Vagina (tissue), 2 donors: Measurements from ENCODE around the gene ABHD8. TPM values are rescaled to one million over a fixed set of nuclear protein-coding genes. Genes with fewer than 3 reads are reported as not detected.

Source experiments
- DNase-seq, 2 donors: peaks; one replicate each; pipeline ENCODE4 v3.0.0-alpha.2; 2017; ENCODE audit errors: extremely low spot score in 2 of 2
- H3K27ac ChIP-seq: fragments of 200-600 bp; sonication (generic); one replicate; pipeline ENCODE4 v1.5.1; 2019
- H3K27me3 ChIP-seq: fragments of 200-600 bp; sonication (generic); one replicate; pipeline ENCODE4 v1.5.1; 2019
- H3K36me3 ChIP-seq, 2 donors: fragments of 200-600 bp; sonication (generic); one replicate each; pipeline ENCODE4 v1.5.1; 2017 to 2019
- H3K4me1 ChIP-seq: fragments of 200-600 bp; sonication (generic); one replicate; pipeline ENCODE4 v1.5.1; 2019
- H3K4me3 ChIP-seq, 2 donors: fragments of 200-600 bp; sonication (generic); 1 replicate in 1 of 2; 2 replicates in 1 of 2; pipeline ENCODE4 v1.5.1; 2016 to 2019
- H3K9me3 ChIP-seq: fragments of 200-600 bp; sonication (generic); one replicate; pipeline ENCODE4 v1.5.1; 2019
- CTCF ChIP-seq, 3 experiments: fragments of 450-650 bp in 2 of 3; fragments of 200-600 bp in 1 of 3; sonication (generic) in 1 of 3; IDR thresholded peaks; one replicate each; pipeline ENCODE4 v1.5.1; 2017 to 2019; ENCODE audit warnings: antibody characterized with exemption in 3 of 3, mild to moderate bottlenecking in 2 of 3, moderate library complexity in 2 of 3
- POLR2A ChIP-seq, 2 donors: fragments of 450-650 bp; IDR thresholded peaks; one replicate each; pipeline ENCODE4 v1.6.1; 2017; ENCODE audit warnings: antibody characterized with exemption in 2 of 2, mild to moderate bottlenecking in 2 of 2, moderate library complexity in 2 of 2
- POLR2AphosphoS5 ChIP-seq, 2 donors: sonication (generic); formaldehyde crosslinking; IDR thresholded peaks; one replicate each; pipeline ENCODE4 v1.9.0; 2017; ENCODE audit warnings: antibody characterized with exemption in 2 of 2, mild to moderate bottlenecking in 2 of 2, low read depth in 1 of 2; ENCODE audit not compliant: insufficient read depth in 1 of 2
- intact Hi-C: fragments of 100-400 bp; cut with DNase I; formaldehyde crosslinking; loops from one replicate; pipeline ENCODE4 v1.15.1; 2023
- total RNA-seq: library from RNA; depleted of rRNA; stranded (reverse); fragments of >200 nt; gene quantifications from one replicate; pipeline ENCODE4 v1.2.3, GENCODE V29; 2016

The ABHD8 gene
- total RNA-seq, 1 donor from 2014 or later, result 10.8 TPM

GRCh38 chr19:17323300-17323963 is 20.2 kb upstream of the ABHD8 start:
- DNase-seq, result no peak

GRCh38 chr19:17322854-17323253 is 19.6 kb upstream of the ABHD8 start:
- Histone ChIP-seq H3K36me3 (peaks cover 0 to 18% of the 10 kb centered on the region in 2 donors), H3K27me3 (no peaks in the 10 kb centered on the region), H3K9me3 (no peaks in the 10 kb centered on the region), H3K4me3 (no peak overlapping the region), H3K27ac (no peak overlapping the region), H3K4me1 (peaks cover 15% of the 10 kb centered on the region)
- TF ChIP-seq POLR2A (IDR thresholded peaks at IDR 0.05), result no peak
- no peak for DNase-seq
- intact Hi-C loops, result no loop called here

More at GRCh38 chr19:17323300-17323963, 20.2 kb upstream of the ABHD8 start:
- intact Hi-C loops, result no loop called here
- Histone ChIP-seq H3K4me3 (no peak overlapping the region), H3K9me3 (no peaks in the 10 kb centered on the region), H3K4me1 (peaks cover 20% of the 10 kb centered on the region), H3K36me3 (peaks cover 0 to 18% of the 10 kb centered on the region in 2 donors), H3K27ac (no peak overlapping the region), H3K27me3 (no peaks in the 10 kb centered on the region)
- TF ChIP-seq POLR2AphosphoS5 (IDR thresholded peaks at IDR 0.05; ENCODE audit: insufficient read depth in 1 of 2, low read depth in 1 of 2), result no peak
- no peak for TF ChIP-seq CTCF (IDR thresholded peaks at IDR 0.05)
- no peak for TF ChIP-seq POLR2A (IDR thresholded peaks at IDR 0.05)

- no peaks in the 10 kb centered on the region for H3K9me3 ChIP-seq
- TF ChIP-seq POLR2AphosphoS5 (IDR thresholded peaks at IDR 0.05; ENCODE audit: insufficient read depth in 1 of 2, low read depth in 1 of 2), result no peak
- no peak for TF ChIP-seq CTCF (IDR thresholded peaks at IDR 0.05)
- TF ChIP-seq POLR2A (IDR thresholded peaks at IDR 0.05), result no peak
- peaks cover 18% of the 10 kb centered on the region for H3K4me1 ChIP-seq
- intact Hi-C loops, result no loop called here
- no peaks in the 10 kb centered on the region for H3K27me3 ChIP-seq
- H3K27ac ChIP-seq, result no peak overlapping the region
- no peak overlapping the region for H3K4me3 ChIP-seq
- no peak for DNase-seq
- peaks cover 0 to 21% of the 10 kb centered on the region in 2 donors for H3K36me3 ChIP-seq
Measured at GRCh38 chr19:17321655-17322489, 18.6 kb upstream of the ABHD8 start.

- Histone ChIP-seq H3K27ac (no peak overlapping the region), H3K4me3 (no peak overlapping the region), H3K36me3 (peaks cover 0 to 33% of the 10 kb centered on the region in 2 donors), H3K4me1 (peaks cover 14% of the 10 kb centered on the region), H3K9me3 (no peaks in the 10 kb centered on the region), H3K27me3 (no peaks in the 10 kb centered on the region)
- intact Hi-C loops, result no loop called here
- DNase-seq, result no peak
- no peak for TF ChIP-seq POLR2A (IDR thresholded peaks at IDR 0.05)
- no peak for TF ChIP-seq POLR2AphosphoS5 (IDR thresholded peaks at IDR 0.05; ENCODE audit: insufficient read depth in 1 of 2, low read depth in 1 of 2)
- no peak for TF ChIP-seq CTCF (IDR thresholded peaks at IDR 0.05)
Measured at GRCh38 chr19:17320435-17320834, 17.2 kb upstream of the ABHD8 start.

- H3K4me1 ChIP-seq, result peaks cover 14% of the 10 kb centered on the region
- TF ChIP-seq POLR2AphosphoS5 (IDR thresholded peaks at IDR 0.05; ENCODE audit: insufficient read depth in 1 of 2, low read depth in 1 of 2), result no peak
- TF ChIP-seq POLR2A (IDR thresholded peaks at IDR 0.05), result no peak
- no peak for TF ChIP-seq CTCF (IDR thresholded peaks at IDR 0.05)
- peaks cover 0 to 37% of the 10 kb centered on the region in 2 donors for H3K36me3 ChIP-seq
- no peaks in the 10 kb centered on the region for H3K27me3 ChIP-seq
- no peak for DNase-seq
- no peaks in the 10 kb centered on the region for H3K9me3 ChIP-seq
- no peak overlapping the region for H3K27ac ChIP-seq
- no peak overlapping the region for H3K4me3 ChIP-seq
- intact Hi-C loops, result no loop called here
Measured at GRCh38 chr19:17319473-17320238, 16.4 kb upstream of the ABHD8 start.
